Choroid plexus epithelial cell (primary cell): Measurements from ENCODE around the gene BCAS3.
"Not testable (repeated sequence)": the region's sequence is repeated elsewhere in the genome, so short reads cannot be mapped to it uniquely, and the experiment has no call there.

Source experiments
- DNase-seq: peaks from one replicate; pipeline ENCODE4 v3.0.0-alpha.2; 2010; ENCODE audit warnings: low read depth
- H3K4me3 ChIP-seq: 2 replicates; pipeline ENCODE4 v1.5.1; 2011; ENCODE audit warnings: low read depth, mild to moderate bottlenecking, control low read depth, low read length, moderate library complexity
- CTCF ChIP-seq: conservative IDR thresholded peaks from 2 replicates; pipeline ENCODE4 v1.5.1; 2011; ENCODE audit warnings: low read depth, mild to moderate bottlenecking, control low read depth, inconsistent platforms, low read length, moderate library complexity

Gene BCAS3

DNA sequence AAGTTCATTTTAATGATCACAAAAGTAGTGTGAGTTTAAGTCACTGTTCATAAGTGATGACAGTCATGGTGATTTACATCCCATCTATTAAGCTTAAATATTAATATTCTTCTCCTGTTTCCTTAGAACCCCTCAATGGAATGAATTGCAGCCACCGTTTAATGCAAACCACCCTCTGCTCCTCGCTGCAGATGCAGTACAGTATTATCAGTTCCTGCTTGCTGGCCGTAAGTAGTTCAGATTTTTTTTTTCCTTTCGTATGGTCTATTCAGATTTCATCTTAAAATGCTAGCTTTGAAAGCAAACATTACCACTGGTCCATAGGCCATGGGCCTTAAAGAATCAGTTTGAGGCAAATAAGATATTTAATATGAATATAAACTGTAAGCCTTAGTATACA is 363.0 kb downstream of the BCAS3 start:
- H3K4me3 ChIP-seq, result no peak overlapping the region
- no peak for DNase-seq
- TF ChIP-seq CTCF, result no peak

DNA sequence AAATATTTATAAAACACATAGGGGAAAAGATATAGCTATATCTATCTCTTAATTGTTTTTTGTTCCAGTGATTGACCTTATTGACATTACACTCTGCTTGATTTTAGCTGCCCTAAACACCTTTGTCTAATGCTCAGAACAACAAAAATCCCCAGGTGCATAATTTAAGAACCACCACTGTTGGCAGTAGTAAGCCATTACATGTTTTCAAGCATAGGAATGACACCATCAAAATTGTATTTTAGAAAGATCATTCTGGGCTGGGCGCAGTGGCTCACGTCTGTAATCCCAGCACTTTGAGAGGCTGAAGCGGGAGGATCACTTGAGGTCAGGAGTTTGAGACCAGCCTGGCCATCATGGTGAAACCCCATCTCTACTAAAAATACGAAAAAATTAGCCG is 364.7 kb downstream of the BCAS3 start:
- TF ChIP-seq CTCF, result peak; percentile 28
- H3K4me3 ChIP-seq, result not testable (repeated sequence)
- DNase-seq, result peak; percentile 8

DNA sequence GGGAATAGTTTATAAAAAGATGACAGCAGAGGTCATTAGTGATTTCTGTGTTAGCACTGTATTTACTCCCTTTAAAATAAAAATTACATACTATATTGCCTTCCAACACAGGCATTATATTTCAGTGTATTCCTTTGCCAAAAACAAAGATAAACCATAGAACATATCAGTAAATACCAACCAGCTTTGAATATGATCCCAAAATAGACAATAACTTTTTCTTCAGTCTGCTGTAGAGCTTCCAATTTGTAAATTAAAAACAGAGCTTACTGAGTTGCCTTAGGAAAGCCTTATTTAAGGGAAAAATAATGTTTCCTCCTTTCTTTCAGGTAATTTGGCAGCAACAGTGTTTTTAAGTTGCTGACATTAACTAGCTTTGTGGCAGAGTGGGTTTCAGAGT is 369.9 kb downstream of the BCAS3 start:
- no peak overlapping the region for H3K4me3 ChIP-seq
- no peak for TF ChIP-seq CTCF
- DNase-seq, result no peak

DNA sequence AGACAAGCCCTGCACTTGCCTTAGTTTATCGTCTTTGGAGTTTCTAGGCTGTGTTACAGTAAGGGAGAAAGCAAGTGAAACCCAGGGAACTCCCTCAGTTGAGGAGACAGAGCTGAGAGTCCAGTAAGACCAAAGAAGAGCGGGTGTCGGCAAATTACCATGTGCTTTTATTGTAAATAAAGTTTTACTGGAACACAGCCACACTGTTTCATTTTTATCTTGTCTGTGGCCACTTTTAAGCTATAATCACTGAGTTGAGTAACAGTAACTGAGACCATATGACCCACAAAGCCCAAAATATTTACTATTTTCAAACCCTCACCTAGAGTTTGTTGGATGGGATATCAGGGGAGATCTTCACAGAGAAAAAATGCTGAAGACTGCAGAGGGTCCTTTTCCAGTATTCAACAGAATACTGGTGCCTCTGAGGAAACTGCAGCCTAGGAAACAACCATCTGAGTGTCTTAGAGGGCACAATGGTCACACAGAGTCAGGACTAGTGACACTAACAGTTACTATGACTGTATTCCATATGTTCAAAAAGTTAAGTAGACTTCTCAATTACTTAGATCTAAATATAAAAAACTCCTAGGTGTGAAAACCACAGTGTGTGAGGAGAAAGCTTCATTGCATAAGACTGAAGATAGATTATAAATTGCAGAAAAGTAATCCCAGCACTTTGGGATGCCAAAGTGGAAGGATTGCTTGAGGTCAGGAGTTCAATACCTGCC is 370.9 kb downstream of the BCAS3 start:
- peak; percentile 11 for DNase-seq
- TF ChIP-seq CTCF, result no peak
- H3K4me3 ChIP-seq, result no peak overlapping the region

DNA sequence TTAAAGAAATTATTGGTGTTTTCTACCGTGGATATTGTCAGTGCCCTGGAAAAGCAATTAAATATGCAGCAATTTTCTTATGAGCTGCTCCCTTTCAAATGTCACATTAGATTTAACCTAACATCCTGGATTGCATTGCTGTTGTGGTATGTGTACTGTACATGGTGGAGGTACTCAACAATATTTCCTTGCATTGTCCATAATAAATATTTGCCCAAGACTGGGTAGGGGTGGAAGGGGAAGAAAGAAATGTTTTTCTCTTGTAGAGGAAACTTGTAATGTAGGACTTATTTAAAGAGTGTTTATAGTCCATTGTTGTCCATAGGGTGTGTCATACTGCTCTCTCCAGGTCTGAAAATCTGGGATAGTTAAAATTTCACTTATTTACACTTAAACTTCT is 375.8 kb downstream of the BCAS3 start:
- no peak for TF ChIP-seq CTCF
- H3K4me3 ChIP-seq, result no peak overlapping the region
- no peak for DNase-seq

DNA sequence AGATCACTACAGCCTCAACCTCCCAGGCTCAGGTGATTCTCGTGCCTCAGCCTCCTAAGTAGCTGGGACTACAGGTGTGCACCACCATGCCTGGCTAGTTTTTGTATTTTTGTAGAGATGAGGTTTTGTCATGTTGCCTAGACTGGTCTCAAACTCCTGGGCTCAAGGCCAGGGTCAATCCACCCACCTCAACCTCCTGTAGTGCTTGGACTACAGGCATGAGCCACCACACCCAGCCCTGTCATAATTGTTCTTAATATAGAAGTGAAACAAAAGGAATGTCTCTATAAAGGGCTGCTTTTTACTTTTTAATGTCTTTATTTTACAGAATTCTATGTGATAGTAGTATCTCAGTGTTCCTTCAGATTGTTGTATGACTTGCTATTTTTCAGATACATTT is 376.8 kb downstream of the BCAS3 start:
- TF ChIP-seq CTCF, result no peak
- peak; percentile 22 for DNase-seq
- H3K4me3 ChIP-seq, result no peak overlapping the region

- no peak overlapping the region for H3K4me3 ChIP-seq
- DNase-seq, result no peak
- no peak for TF ChIP-seq CTCF
Measured at GRCh38 chr17:61057257-61057656, 379.6 kb downstream of the BCAS3 start.
